Activated T-helper 2 cell treated with anti-CD3 and anti-CD28 coated beads, Interferon-gamma antibody, Interleukin-2, Interleukin-4, amounts not matched to agents 10 μg/mL and 5 μg/mL and 100 μg/mL, durations not matched to agents 14 hours and 24 hours and 36 hours (primary cell): Measurements from ENCODE around the gene FOXL3. TPM values are rescaled to one million over a fixed set of nuclear protein-coding genes. Genes with fewer than 3 reads are reported as not detected.
"Not testable (repeated sequence)": the region's sequence is repeated elsewhere in the genome, so short reads cannot be mapped to it uniquely, and the experiment has no call there.

Source experiments
- DNase-seq: peaks from one replicate; pipeline ENCODE4 v3.0.0; 2021; ENCODE audit warnings: low spot score
- H3K27ac Mint-ChIP-seq: one replicate; pipeline ENCODE4 v1.8.0; 2021; ENCODE audit warnings: mixed read lengths
- H3K27me3 Mint-ChIP-seq: one replicate; pipeline ENCODE4 v1.8.0; 2021; ENCODE audit warnings: low read depth, mixed read lengths
- H3K36me3 Mint-ChIP-seq: one replicate; pipeline ENCODE4 v1.8.0; 2021; ENCODE audit warnings: low read depth, mixed read lengths
- H3K4me1 Mint-ChIP-seq: one replicate; pipeline ENCODE4 v1.8.0; 2021; ENCODE audit warnings: low read depth, mixed read lengths
- H3K4me3 Mint-ChIP-seq: one replicate; pipeline ENCODE4 v1.8.0; 2021; ENCODE audit warnings: low read depth, mild to moderate bottlenecking, moderate library complexity, mixed read lengths
- H3K9me3 Mint-ChIP-seq: one replicate; pipeline ENCODE4 v1.8.0; 2021; ENCODE audit warnings: mixed read lengths
- intact Hi-C: fragments of 100-400 bp; cut with micrococcal nuclease; formaldehyde crosslinking; loops from one replicate; pipeline ENCODE4 v1.15.1; 2023
- total RNA-seq: library from RNA; stranded (reverse); gene quantifications from 2 replicates; pipeline ENCODE4 v1.2.3, GENCODE V29; 2022

The FOXL3 gene
- total RNA-seq, 1 donor from 2014 or later: not detected

GRCh38 chr7:332646-333392, 42.8 kb downstream of the FOXL3 start:
- H3K4me3 Mint-ChIP-seq: no peak overlapping the region

GRCh38 chr7:333393-333764, 43.4 kb downstream of the FOXL3 start:
- H3K27me3 Mint-ChIP-seq: peaks cover 4% of the 10 kb centered on the region
- H3K4me3 Mint-ChIP-seq: no peak overlapping the region
- intact Hi-C loops: no loop called here
- DNase-seq: no peak
- no peaks in the 10 kb centered on the region for H3K36me3 Mint-ChIP-seq
- peaks cover 15% of the 10 kb centered on the region for H3K9me3 Mint-ChIP-seq
- H3K4me1 Mint-ChIP-seq: no peaks in the 10 kb centered on the region
- no peak overlapping the region for H3K27ac Mint-ChIP-seq

More at GRCh38 chr7:332646-333392, 42.8 kb downstream of the FOXL3 start:
- Mint-ChIP-seq H3K9me3 (peaks cover 15% of the 10 kb centered on the region), H3K27me3 (peaks cover 4% of the 10 kb centered on the region), H3K36me3 (no peaks in the 10 kb centered on the region), H3K27ac (no peak overlapping the region), H3K4me1 (no peaks in the 10 kb centered on the region)
- peak; percentile 72 for DNase-seq
- intact Hi-C loops: no loop called here

GRCh38 chr7:334618-335357, 44.8 kb downstream of the FOXL3 start:
- no peak for DNase-seq
- Mint-ChIP-seq H3K9me3 (peaks cover 15% of the 10 kb centered on the region), H3K36me3 (no peaks in the 10 kb centered on the region), H3K27ac (no peak overlapping the region), H3K4me1 (no peaks in the 10 kb centered on the region), H3K4me3 (no peak overlapping the region), H3K27me3 (peaks cover 4% of the 10 kb centered on the region)
- intact Hi-C loops: no loop called here

- DNase-seq: no peak
- H3K27ac Mint-ChIP-seq: no peak overlapping the region
- peaks cover 15% of the 10 kb centered on the region for H3K9me3 Mint-ChIP-seq
- intact Hi-C loops: no loop called here
- no peaks in the 10 kb centered on the region for H3K4me1 Mint-ChIP-seq
- H3K27me3 Mint-ChIP-seq: peaks cover 4% of the 10 kb centered on the region
- H3K36me3 Mint-ChIP-seq: no peaks in the 10 kb centered on the region
- no peak overlapping the region for H3K4me3 Mint-ChIP-seq
These were observed 45.6 kb downstream of the FOXL3 start for GRCh38 chr7:335358-336148.

GRCh38 chr7:336149-336533, 46.2 kb downstream of the FOXL3 start:
- intact Hi-C loops, DNase-seq, H3K4me1 Mint-ChIP-seq, H3K27me3 Mint-ChIP-seq, H3K27ac Mint-ChIP-seq, H3K4me3 Mint-ChIP-seq, H3K36me3 Mint-ChIP-seq: not testable (repeated sequence)
- H3K9me3 Mint-ChIP-seq: peaks cover 15% of the 10 kb centered on the region

- H3K36me3 Mint-ChIP-seq: no peaks in the 10 kb centered on the region
- intact Hi-C loops: no loop called here
- no peak for DNase-seq
- no peaks in the 10 kb centered on the region for H3K27me3 Mint-ChIP-seq
- H3K27ac Mint-ChIP-seq: no peak overlapping the region
- no peaks in the 10 kb centered on the region for H3K4me1 Mint-ChIP-seq
- peaks cover 15% of the 10 kb centered on the region for H3K9me3 Mint-ChIP-seq
- H3K4me3 Mint-ChIP-seq: no peak overlapping the region
These were observed 47.0 kb downstream of the FOXL3 start for GRCh38 chr7:336810-337566.

GRCh38 chr7:337567-337951, 47.6 kb downstream of the FOXL3 start:
- H3K4me3 Mint-ChIP-seq: no peak overlapping the region
- no peak overlapping the region for H3K27ac Mint-ChIP-seq
- H3K4me1 Mint-ChIP-seq: no peaks in the 10 kb centered on the region
- H3K36me3 Mint-ChIP-seq: no peaks in the 10 kb centered on the region
- peaks cover 15% of the 10 kb centered on the region for H3K9me3 Mint-ChIP-seq
- DNase-seq: no peak
- intact Hi-C loops: no loop called here
- H3K27me3 Mint-ChIP-seq: no peaks in the 10 kb centered on the region

- Mint-ChIP-seq H3K9me3 (peaks cover 15% of the 10 kb centered on the region), H3K4me1 (no peaks in the 10 kb centered on the region)
- intact Hi-C loops: no loop called here
These were observed 48.5 kb downstream of the FOXL3 start for GRCh38 chr7:338295-339061.

GRCh38 chr7:339062-339342, 49.0 kb downstream of the FOXL3 start:
- no peak overlapping the region for H3K27ac Mint-ChIP-seq
- peaks cover 13% of the 10 kb centered on the region for H3K9me3 Mint-ChIP-seq
- H3K4me3 Mint-ChIP-seq: no peak overlapping the region
- H3K36me3 Mint-ChIP-seq: no peaks in the 10 kb centered on the region
- H3K4me1 Mint-ChIP-seq: no peaks in the 10 kb centered on the region
- DNase-seq: no peak
- intact Hi-C loops: no loop called here
- no peaks in the 10 kb centered on the region for H3K27me3 Mint-ChIP-seq

More at GRCh38 chr7:338295-339061, 48.5 kb downstream of the FOXL3 start:
- DNase-seq: no peak
- Mint-ChIP-seq H3K27ac (no peak overlapping the region), H3K27me3 (no peaks in the 10 kb centered on the region), H3K4me3 (no peak overlapping the region), H3K36me3 (no peaks in the 10 kb centered on the region)

GRCh38 chr7:339696-340095, 49.7 kb downstream of the FOXL3 start:
- no peak overlapping the region for H3K4me3 Mint-ChIP-seq
- intact Hi-C loops: no loop called here
- no peaks in the 10 kb centered on the region for H3K4me1 Mint-ChIP-seq
- no peak for DNase-seq
- H3K27ac Mint-ChIP-seq: no peak overlapping the region
- H3K9me3 Mint-ChIP-seq: peaks cover 6% of the 10 kb centered on the region
- H3K27me3 Mint-ChIP-seq: no peaks in the 10 kb centered on the region
- no peaks in the 10 kb centered on the region for H3K36me3 Mint-ChIP-seq

- Mint-ChIP-seq H3K27me3 (no peaks in the 10 kb centered on the region), H3K9me3 (no peaks in the 10 kb centered on the region), H3K4me3 (no peak overlapping the region), H3K27ac (no peak overlapping the region), H3K4me1 (no peaks in the 10 kb centered on the region), H3K36me3 (no peaks in the 10 kb centered on the region)
- no peak for DNase-seq
- intact Hi-C loops: no loop called here
These were observed 50.4 kb downstream of the FOXL3 start for GRCh38 chr7:340200-340937.
